GM18520 (cell line): ENCODE results near the gene VANGL1.

Source experiments
- ATAC-seq: cut with Tn5 transposase; IDR thresholded peaks from one replicate; pipeline ENCODE4 v1.9.1; 2021; ENCODE audit not compliant: unreplicated experiment

The VANGL1 gene

GRCh38 chr1:115643666-115644065 lies 1.9 kb downstream of the VANGL1 start:
- no peak for ATAC-seq

- ATAC-seq: no peak
Observed at GRCh38 chr1:115644109-115644508, 2.3 kb downstream of the VANGL1 start.

- no peak for ATAC-seq
Observed at GRCh38 chr1:115647047-115647446, 5.3 kb downstream of the VANGL1 start.

GRCh38 chr1:115647507-115647906 lies 5.7 kb downstream of the VANGL1 start:
- ATAC-seq: no peak

GRCh38 chr1:115647919-115648650 lies 6.3 kb downstream of the VANGL1 start:
- no peak for ATAC-seq

- ATAC-seq: peak; percentile 85
Observed at GRCh38 chr1:115648717-115649691, 7.2 kb downstream of the VANGL1 start.

- no peak for ATAC-seq
Observed at GRCh38 chr1:115649964-115650363, 8.2 kb downstream of the VANGL1 start.

- no peak for ATAC-seq
Observed at GRCh38 chr1:115650961-115651360, 9.2 kb downstream of the VANGL1 start.

GRCh38 chr1:115651391-115651790 lies 9.6 kb downstream of the VANGL1 start:
- no peak for ATAC-seq

GRCh38 chr1:115652236-115652788 lies 10.5 kb downstream of the VANGL1 start:
- ATAC-seq: no peak

GRCh38 chr1:115654125-115654524 lies 12.4 kb downstream of the VANGL1 start:
- ATAC-seq: no peak

- ATAC-seq: no peak
Observed at GRCh38 chr1:115654663-115655305, 13.0 kb downstream of the VANGL1 start.

- ATAC-seq: no peak
Observed at GRCh38 chr1:115655306-115655663, 13.5 kb downstream of the VANGL1 start.

GRCh38 chr1:115655916-115656315 lies 14.1 kb downstream of the VANGL1 start:
- ATAC-seq: no peak

- ATAC-seq: no peak
Observed at GRCh38 chr1:115656461-115657077, 14.8 kb downstream of the VANGL1 start.

GRCh38 chr1:115658646-115659045 lies 16.9 kb downstream of the VANGL1 start:
- ATAC-seq: no peak

- ATAC-seq: no peak
Observed at GRCh38 chr1:115660151-115660550, 18.4 kb downstream of the VANGL1 start.

GRCh38 chr1:115661157-115661556 lies 19.4 kb downstream of the VANGL1 start:
- no peak for ATAC-seq

GRCh38 chr1:115665319-115666096 lies 23.7 kb downstream of the VANGL1 start:
- no peak for ATAC-seq

GRCh38 chr1:115666206-115666605 lies 24.4 kb downstream of the VANGL1 start:
- ATAC-seq: no peak
